Activated CD4-positive, CD25-positive, alpha-beta regulatory T cell treated with anti-CD3 and anti-CD28 coated beads, Interleukin-2, amount 50 U/mL, for 16 hours (primary cell): ENCODE results near the gene DNAJC5G.

Experiments
- DNase-seq: peaks from one replicate; pipeline ENCODE4 v3.0.0-alpha.2; 2020; ENCODE audit warnings: low read depth, low spot score

Gene DNAJC5G, protein sequence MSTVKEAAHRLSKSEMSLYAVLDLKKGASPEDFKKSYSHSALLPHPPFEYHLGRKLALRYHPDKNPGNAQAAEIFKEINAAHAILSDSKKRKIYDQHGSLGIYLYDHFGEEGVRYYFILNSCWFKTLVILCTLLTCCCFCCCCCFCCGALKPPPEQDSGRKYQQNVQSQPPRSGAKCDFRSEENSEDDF

DNA sequence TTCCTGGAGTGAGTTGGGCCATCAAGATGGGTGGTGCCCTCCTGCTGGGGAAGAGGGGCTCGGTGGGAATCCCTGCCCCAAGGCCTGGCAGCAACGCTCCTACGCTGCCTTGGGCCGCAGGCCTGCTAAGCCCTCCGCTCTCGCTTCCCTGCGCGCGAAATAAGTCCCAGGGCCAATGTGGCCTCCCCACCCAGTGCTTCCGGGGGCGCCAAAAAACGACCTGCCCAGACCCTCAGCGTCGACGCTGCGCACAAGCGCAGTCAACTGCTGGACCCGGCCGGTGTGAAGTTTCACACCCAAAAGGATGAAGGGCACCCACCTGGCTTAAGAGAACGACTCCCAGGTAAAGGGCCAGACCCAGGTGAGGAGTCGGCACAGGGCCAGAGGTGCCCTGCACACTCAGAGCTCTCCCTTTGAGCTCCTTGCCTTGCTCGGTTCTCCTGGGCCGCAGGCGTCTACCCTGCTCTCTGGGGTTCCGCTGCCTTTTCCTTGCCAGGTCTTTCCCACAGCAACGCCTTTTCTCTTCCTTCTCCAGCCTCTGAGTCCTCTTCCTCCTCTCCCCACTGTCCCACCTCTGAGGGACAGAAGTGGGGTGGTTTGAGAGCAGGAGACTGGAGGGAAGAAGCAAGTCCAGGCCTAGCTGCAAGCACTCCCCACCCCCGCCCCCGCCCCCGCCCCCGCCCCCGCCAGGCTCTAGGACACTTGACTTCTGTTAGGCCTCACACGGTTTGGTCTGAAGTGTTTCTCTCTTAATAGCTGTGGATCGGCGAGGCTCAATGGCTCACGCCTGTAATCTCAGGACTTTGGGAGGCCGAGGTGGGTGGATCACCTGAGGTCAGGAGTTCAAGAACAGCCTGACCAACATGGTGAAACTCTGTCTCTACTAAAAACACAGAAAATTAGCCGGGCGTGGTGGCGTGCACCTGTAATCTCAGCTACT is at the start of gene DNAJC5G:
TSS of gene DNAJC5G (plus strand) at position 223 of the 940 bp plus-strand sequence. CDS start 1,296 bp downstream, outside the sequence.
- no peak for DNase-seq

DNA sequence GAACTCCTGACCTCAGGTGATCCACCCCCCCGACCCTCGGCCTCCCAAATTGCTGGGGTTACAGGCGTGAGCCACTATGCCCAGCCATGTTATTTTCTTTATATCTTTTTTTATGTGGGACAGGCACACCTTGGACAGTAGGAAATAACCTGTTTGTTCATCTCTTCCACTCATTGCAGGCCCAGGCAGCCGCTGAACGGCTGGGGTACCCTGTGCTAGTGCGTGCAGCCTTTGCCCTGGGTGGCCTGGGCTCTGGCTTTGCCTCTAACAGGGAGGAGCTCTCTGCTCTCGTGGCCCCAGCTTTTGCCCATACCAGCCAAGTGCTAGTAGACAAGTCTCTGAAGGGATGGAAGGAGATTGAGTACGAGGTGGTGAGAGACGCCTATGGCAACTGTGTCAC is 49.7 kb upstream of the DNAJC5G start:
- DNase-seq = no peak

- no peak for DNase-seq
These were observed 47.7 kb upstream of the DNAJC5G start for GRCh38 chr2:27227501-27227900.

DNA sequence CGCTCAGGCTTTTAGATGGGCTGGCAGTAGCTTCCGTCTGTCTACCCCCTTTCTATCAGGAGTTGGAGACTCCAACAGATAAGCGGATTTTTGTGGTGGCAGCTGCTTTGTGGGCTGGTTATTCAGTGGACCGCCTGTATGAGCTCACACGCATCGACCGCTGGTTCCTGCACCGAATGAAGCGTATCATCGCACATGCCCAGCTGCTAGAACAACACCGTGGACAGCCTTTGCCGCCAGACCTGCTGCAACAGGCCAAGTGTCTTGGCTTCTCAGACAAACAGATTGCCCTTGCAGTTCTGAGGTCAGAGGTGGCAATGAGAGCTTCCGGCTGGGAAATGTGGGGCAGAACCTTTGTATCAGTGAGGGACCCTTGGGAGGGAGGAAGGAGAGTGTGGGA is 43.3 kb upstream of the DNAJC5G start:
- DNase-seq = no peak

DNA sequence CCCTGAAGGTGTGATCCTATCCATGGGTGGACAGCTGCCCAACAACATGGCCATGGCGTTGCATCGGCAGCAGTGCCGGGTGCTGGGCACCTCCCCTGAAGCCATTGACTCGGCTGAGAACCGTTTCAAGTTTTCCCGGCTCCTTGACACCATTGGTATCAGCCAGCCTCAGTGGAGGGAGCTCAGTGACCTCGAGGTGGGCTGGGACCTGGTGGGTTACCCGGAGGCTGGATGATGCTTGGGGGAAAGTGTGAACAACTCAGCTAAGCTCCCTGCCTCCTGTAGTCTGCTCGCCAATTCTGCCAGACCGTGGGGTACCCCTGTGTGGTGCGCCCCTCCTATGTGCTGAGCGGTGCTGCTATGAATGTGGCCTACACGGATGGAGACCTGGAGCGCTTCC is 41.9 kb upstream of the DNAJC5G start:
- DNase-seq = no peak

GRCh38 chr2:27236136-27236535 is 39.1 kb upstream of the DNAJC5G start:
- DNase-seq = no peak

- DNase-seq = no peak
These were observed 38.6 kb upstream of the DNAJC5G start for GRCh38 chr2:27236626-27237025.

DNA sequence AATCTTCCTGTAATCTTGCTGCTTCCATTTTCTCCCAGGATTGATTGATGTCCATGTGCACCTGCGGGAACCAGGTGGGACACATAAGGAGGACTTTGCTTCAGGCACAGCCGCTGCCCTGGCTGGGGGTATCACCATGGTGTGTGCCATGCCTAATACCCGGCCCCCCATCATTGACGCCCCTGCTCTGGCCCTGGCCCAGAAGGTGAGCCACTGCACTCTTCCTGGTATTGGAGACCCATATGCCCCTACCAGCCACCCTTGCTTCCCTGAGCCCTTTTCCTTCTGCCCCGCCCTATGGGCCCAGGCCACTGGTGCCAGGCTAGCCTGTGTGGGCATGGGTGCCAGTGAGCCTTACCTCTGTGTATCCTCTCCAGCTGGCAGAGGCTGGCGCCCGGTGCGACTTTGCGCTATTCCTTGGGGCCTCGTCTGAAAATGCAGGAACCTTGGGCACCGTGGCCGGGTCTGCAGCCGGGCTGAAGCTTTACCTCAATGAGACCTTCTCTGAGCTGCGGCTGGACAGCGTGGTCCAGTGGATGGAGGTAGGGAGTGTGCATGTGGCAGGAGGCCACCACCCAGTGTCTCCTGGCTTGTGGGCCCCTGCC is 37.8 kb upstream of the DNAJC5G start:
- no peak for DNase-seq

- no peak for DNase-seq
These were observed 36.3 kb upstream of the DNAJC5G start for GRCh38 chr2:27238976-27239375.

GRCh38 chr2:27240406-27240805 is 34.8 kb upstream of the DNAJC5G start:
- DNase-seq = no peak

- DNase-seq = no peak
These were observed 33.2 kb upstream of the DNAJC5G start for GRCh38 chr2:27241761-27242613.

- DNase-seq = no peak
These were observed 32.6 kb upstream of the DNAJC5G start for GRCh38 chr2:27242614-27242951.

DNA sequence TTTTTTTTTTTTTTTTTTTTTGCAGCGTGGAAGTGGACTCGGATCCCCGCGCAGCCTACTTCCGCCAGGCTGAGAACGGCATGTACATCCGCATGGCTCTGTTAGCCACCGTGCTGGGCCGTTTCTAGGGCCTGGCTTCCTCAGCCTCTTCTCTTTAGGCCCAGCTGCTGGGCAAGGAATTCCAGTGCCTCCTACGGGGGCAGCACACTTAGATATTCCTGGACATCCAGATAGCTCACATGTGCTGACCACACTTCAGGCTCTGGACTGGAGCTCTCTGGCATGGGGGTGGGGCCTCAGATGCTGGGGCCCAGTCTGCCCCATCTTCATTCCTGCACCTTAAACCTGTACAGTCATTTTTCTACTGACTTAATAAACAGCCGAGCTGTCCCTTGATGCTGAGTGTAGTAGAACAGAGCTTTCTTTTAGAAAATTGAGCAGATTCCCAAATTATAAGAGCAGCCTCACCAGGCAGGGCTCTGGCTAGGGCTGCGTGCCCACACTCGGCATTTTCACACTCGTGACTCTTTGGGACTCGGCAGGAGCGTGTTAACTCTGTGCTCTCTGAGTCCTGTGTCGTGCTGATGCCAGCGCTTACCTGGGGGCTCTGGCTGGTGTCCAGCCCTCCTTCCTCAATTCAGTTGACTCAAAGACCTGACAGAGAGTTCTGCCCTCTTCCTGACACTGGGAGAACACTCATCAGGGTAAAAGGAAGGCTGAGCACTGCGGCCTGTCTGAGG is 31.7 kb upstream of the DNAJC5G start:
- DNase-seq = no peak

DNA sequence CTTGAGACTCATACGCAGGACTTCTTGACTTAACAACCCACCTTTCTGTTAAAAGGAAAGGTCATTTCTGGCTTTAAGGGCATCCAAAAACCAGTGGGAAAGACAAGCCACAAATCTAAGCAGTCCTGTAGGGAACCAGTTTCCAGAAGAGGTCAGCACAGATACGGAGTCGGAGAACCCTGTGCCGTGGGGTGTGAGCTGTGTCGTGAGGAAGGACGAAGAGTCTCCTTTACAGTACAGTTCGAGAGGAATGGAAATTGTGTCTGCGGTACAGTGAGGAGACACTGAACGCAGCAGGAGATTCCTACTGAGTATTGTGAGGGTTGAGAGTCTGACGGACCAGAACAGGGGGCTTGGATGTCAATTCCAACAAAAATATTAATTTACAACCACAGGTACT is 30.1 kb upstream of the DNAJC5G start:
- no peak for DNase-seq

DNA sequence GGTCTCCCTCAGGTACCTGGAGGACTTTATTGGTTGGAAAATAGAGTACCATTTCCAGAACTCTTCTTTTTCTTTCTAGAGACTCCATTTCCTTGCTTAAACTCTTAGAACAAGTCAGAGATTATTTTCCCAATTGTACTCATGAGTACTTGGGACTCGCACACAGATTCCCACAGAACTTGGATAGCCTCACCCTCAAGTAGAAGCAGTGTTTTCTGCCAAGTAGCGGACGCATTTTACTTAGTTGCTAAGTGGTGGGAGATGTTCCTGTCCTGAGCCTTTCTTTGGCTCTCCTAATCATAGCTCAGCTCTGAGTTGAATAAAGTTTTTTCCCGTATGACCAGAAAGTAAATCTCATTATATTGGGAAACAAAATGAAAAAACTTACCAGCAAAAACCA is 29.6 kb upstream of the DNAJC5G start:
- DNase-seq = no peak

DNA sequence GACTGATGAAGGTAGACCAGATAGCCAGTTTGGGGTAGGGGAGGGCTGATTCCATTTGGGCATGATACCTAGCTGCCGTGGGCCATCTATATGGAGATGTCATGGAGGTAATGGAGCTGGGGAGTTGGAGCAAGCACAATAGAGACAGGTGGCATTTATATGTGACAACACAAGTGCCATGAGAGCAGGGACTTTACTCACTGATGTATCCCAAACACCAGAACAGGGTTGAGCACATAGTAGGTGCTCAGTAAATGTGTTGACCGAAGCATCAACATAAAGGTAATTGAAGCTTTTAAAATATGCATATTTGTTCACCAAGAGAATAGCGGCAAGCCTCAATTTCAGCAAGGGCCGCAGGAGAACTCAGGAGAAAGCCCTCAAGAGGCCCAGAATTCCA is 27.3 kb upstream of the DNAJC5G start:
- DNase-seq = no peak

- no peak for DNase-seq
These were observed 25.9 kb upstream of the DNAJC5G start for GRCh38 chr2:27249159-27249890.

- no peak for DNase-seq
These were observed 25.2 kb upstream of the DNAJC5G start for GRCh38 chr2:27249891-27250651.

GRCh38 chr2:27250652-27251379 is 24.4 kb upstream of the DNAJC5G start:
- no peak for DNase-seq
